ENCODE data around the gene LRIF1. TPM values are rescaled to one million over a fixed set of nuclear protein-coding genes. Genes with fewer than 3 reads are reported as not detected.

LRIF1 gene
- polyA plus RNA-seq, 1 donor (not counting 4 experiments of a cell fraction or from before 2014, with no cell fraction given) = 12.0 TPM

DNA sequence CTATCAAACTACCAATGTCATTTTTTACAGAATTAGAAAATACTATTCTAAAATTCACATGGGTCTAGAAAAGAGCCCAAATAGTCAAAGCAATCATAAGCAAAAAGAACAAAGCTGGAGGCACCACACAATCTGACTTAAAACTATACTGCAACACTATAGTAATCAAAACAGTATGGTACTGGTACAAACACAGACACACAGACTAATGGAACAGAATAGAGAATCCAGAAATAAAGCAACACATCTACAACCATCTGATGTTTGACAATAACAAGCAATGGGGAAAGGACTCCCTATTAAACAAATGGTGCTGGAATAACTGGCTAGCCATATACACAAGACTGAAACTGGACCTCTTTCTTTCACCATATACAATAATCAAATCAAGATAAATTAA is 50.9 kb downstream of the LRIF1 start:
- Histone ChIP-seq H3K9ac (ENCODE audit: control insufficient read depth, extremely low read depth, insufficient read depth, low read length) (no peak overlapping the region), H3K4me1 (ENCODE audit: control insufficient read depth, extremely low read depth, insufficient read depth, low read length) (peaks cover 3% of the 10 kb centered on the region), H3K27ac (ENCODE audit: control insufficient read depth, insufficient read depth, low read length) (no peak overlapping the region), H3K9me1 (ENCODE audit: control insufficient read depth, extremely low read depth, insufficient read depth, low read length) (no peaks in the 10 kb centered on the region), H3K79me2 (ENCODE audit: control insufficient read depth, insufficient read depth, low read length) (no peaks in the 10 kb centered on the region), H2AFZ (ENCODE audit: control insufficient read depth, low read length) (no peak overlapping the region), H3K4me3 (ENCODE audit: control insufficient read depth in 2 of 3, extremely low read depth in 1 of 3, insufficient read depth in 2 of 3, low read depth in 1 of 3, low read length in 3 of 3) (no peak overlapping the region), H3K36me3 (ENCODE audit: control insufficient read depth in 2 of 2, extremely low read depth in 1 of 2, insufficient read depth in 2 of 2, low read length in 2 of 2) (no peaks in the 10 kb centered on the region), H3K27me3 (ENCODE audit: control insufficient read depth, extremely low read depth, insufficient read depth, low read length) (no peaks in the 10 kb centered on the region), H3K4me2 (ENCODE audit: control insufficient read depth, extremely low read depth, insufficient read depth, low read depth, low read length) (no peak overlapping the region), H3K9me3 (ENCODE audit: control insufficient read depth, low read depth, low read length) (no peaks in the 10 kb centered on the region), H4K20me1 (ENCODE audit: control insufficient read depth, extremely low read depth, insufficient read depth, low read length) (no peaks in the 10 kb centered on the region)
- dilution Hi-C loops (cut with MboI; ENCODE audit: extremely low pct_ligation_motif_present, low sequenced_read_pairs) = no loop called here
- DNase-seq (ENCODE audit: low read depth, low spot score) = no peak
- no peak for TF ChIP-seq EZH2 (IDR thresholded peaks at IDR 0.05; ENCODE audit: low read length)
- TF ChIP-seq, protein P1, sequence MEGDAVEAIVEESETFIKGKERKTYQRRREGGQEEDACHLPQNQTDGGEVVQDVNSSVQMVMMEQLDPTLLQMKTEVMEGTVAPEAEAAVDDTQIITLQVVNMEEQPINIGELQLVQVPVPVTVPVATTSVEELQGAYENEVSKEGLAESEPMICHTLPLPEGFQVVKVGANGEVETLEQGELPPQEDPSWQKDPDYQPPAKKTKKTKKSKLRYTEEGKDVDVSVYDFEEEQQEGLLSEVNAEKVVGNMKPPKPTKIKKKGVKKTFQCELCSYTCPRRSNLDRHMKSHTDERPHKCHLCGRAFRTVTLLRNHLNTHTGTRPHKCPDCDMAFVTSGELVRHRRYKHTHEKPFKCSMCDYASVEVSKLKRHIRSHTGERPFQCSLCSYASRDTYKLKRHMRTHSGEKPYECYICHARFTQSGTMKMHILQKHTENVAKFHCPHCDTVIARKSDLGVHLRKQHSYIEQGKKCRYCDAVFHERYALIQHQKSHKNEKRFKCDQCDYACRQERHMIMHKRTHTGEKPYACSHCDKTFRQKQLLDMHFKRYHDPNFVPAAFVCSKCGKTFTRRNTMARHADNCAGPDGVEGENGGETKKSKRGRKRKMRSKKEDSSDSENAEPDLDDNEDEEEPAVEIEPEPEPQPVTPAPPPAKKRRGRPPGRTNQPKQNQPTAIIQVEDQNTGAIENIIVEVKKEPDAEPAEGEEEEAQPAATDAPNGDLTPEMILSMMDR (optimal IDR thresholded peaks at IDR 0.05 in 1 of 3, IDR thresholded peaks at IDR 0.05 in 1 of 3, conservative IDR thresholded peaks at IDR 0.05 in 1 of 3; ENCODE audit: extremely low read depth in 1 of 3, insufficient read depth in 2 of 3, low read length in 3 of 3) = no peak
- FAIRE-seq = no peak

DNA sequence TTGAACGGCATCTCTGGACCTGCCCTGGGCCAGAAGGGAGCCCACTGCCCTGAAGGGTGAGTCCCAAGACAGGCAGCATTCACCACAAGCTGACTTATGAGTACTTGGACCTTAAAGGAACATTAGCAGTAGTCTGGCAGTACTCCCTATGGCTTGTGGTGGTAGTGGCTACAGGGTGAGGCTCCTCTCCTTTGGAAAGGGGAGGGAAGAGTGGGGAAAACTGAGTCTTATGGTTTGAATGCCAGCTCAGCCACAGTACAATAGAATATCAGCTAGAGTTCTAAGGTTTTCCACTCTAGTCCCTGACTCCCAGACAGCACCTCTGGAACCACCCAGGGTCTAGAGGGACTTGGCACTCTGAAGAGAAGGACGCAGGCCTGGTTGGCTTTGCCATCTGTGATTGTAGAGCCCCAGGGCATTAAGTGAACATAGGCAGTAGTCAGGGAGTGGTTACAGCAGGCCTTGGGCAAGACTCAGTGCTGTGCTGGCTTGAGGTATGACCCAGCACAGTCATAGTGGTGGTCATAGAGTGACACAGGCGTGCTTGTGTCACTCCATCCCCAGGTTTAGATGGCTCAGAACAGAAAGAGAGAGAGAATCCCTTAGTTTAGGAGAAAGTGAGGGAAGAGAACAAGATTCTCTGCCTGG is 59.7 kb downstream of the LRIF1 start:
- dilution Hi-C loops (cut with MboI; ENCODE audit: extremely low pct_ligation_motif_present, low sequenced_read_pairs) = no loop called here
- H2AFZ ChIP-seq (ENCODE audit: control insufficient read depth, low read length) = no peak overlapping the region
- no peaks in the 10 kb centered on the region for H3K36me3 ChIP-seq (ENCODE audit: control insufficient read depth in 2 of 2, extremely low read depth in 1 of 2, insufficient read depth in 2 of 2, low read length in 2 of 2)
- no peaks in the 10 kb centered on the region for H3K4me1 ChIP-seq (ENCODE audit: control insufficient read depth, extremely low read depth, insufficient read depth, low read length)
- FAIRE-seq (no peak), DNase-seq (ENCODE audit: low read depth, low spot score) (no peak)
- no peaks in the 10 kb centered on the region for H3K9me3 ChIP-seq (ENCODE audit: control insufficient read depth, low read depth, low read length)
- no peak overlapping the region for H3K9ac ChIP-seq (ENCODE audit: control insufficient read depth, extremely low read depth, insufficient read depth, low read length)
- H3K9me1 ChIP-seq (ENCODE audit: control insufficient read depth, extremely low read depth, insufficient read depth, low read length) = no peaks in the 10 kb centered on the region
- no peaks in the 10 kb centered on the region for H3K27me3 ChIP-seq (ENCODE audit: control insufficient read depth, extremely low read depth, insufficient read depth, low read length)
- TF ChIP-seq, protein P1 (optimal IDR thresholded peaks at IDR 0.05 in 1 of 3, IDR thresholded peaks at IDR 0.05 in 1 of 3, conservative IDR thresholded peaks at IDR 0.05 in 1 of 3; ENCODE audit: extremely low read depth in 1 of 3, insufficient read depth in 2 of 3, low read length in 3 of 3) = no peak
- no peak for TF ChIP-seq EZH2 (IDR thresholded peaks at IDR 0.05; ENCODE audit: low read length)
- H3K27ac ChIP-seq (ENCODE audit: control insufficient read depth, insufficient read depth, low read length) = no peak overlapping the region
- no peaks in the 10 kb centered on the region for H4K20me1 ChIP-seq (ENCODE audit: control insufficient read depth, extremely low read depth, insufficient read depth, low read length)
- no peak overlapping the region for H3K4me3 ChIP-seq (ENCODE audit: control insufficient read depth in 2 of 3, extremely low read depth in 1 of 3, insufficient read depth in 2 of 3, low read depth in 1 of 3, low read length in 3 of 3)
- H3K79me2 ChIP-seq (ENCODE audit: control insufficient read depth, insufficient read depth, low read length) = no peaks in the 10 kb centered on the region
- no peak overlapping the region for H3K4me2 ChIP-seq (ENCODE audit: control insufficient read depth, extremely low read depth, insufficient read depth, low read depth, low read length)
